ENCODE results near the gene DNAJC5.

Gene DNAJC5

DNA sequence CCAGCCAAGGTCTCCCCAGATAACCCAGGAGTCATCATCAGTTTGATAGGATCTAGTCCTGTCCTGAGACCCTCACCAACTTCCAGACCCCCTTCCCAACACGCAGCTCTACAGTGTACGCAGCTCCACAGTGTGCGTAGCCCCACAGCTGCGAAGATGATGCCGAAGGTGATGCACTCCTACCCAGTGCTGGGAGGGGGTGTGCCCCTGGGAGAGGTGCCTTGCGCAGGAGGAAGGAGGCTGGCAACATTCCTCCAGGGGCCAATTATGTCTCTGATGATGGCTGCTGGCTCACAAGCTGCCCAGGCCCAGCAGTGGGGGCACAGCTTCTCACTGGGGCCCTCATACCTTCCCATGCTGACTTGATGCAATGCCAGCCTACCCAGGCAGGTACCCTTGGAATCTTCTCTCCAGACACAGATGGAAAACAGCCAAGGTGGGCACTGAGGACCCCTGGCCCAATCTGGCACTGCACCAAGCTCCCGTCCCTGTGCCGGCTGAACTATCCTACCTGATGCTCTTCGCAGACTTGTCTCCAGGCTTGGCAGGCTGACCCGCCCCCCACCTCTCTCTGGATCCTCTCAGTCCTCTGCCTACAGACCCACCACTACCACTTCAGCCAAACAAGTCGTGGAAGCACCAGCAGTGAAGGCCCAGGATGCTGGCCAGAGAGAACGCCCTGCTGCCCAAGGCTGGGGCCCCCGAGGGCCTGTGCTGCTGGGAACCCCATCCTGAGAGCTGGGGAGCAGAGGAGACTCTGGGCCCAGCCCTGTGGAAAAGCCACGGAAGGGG lies 73.4 kb downstream of the DNAJC5 start:
- no peak overlapping the region for H3K27ac ChIP-seq (replicated peaks; ENCODE audit: low read length)
- no peak for DNase-seq (ENCODE audit: low spot score)
- H3K36me3 ChIP-seq (replicated peaks in 1 of 2; ENCODE audit: control insufficient read depth in 2 of 2, insufficient read depth in 2 of 2, low read length in 2 of 2), result peaks cover 37 to 40% of the 10 kb centered on the region in 2 donors
- H3K9me3 ChIP-seq (replicated peaks in 1 of 2; ENCODE audit: control insufficient read depth in 2 of 2, insufficient read depth in 1 of 2, low read depth in 1 of 2, low read length in 2 of 2), result peaks cover 0 to 31% of the 10 kb centered on the region in 2 donors
- H4K91ac ChIP-seq (ENCODE audit: low read depth, low read length, poor library complexity), result no peak overlapping the region
- no peak overlapping the region for H2BK12ac ChIP-seq (ENCODE audit: low read length)
- H3K14ac ChIP-seq (ENCODE audit: low read length), result no peak overlapping the region
- peak overlapping the region in 1 of 2 donors; percentile 71 for H3K4me3 ChIP-seq (ENCODE audit: low read length in 2 of 2)
- H3K23ac ChIP-seq (ENCODE audit: low read depth, low read length, poor library complexity), result peak overlapping the region; percentile 92
- H2BK15ac ChIP-seq (ENCODE audit: low read length), result no peak overlapping the region
- H2BK5ac ChIP-seq (ENCODE audit: low read length), result peak overlapping the region; percentile 61
- H3K9ac ChIP-seq (ENCODE audit: low read depth, low read length, poor library complexity), result peak overlapping the region; percentile 63
- no peak overlapping the region for H3K4ac ChIP-seq (ENCODE audit: low read length)
- no peak overlapping the region for H4K8ac ChIP-seq (ENCODE audit: low read depth, low read length)
- whole genome bisulfite sequencing, 2 donors (ENCODE audit: extremely low coverage in 2 of 2, insufficient read length in 2 of 2, insufficient replicate concordance in 1 of 2), result no CpG with 5 or more reads among the region's 14 CpGs
- peak overlapping the region; percentile 66 for H3K4me2 ChIP-seq (ENCODE audit: insufficient read depth, low read length, poor library complexity, severe bottlenecking)
- H2AK5ac ChIP-seq (ENCODE audit: low read depth, low read length), result peak overlapping the region; percentile 68
- H3K4me1 ChIP-seq (ENCODE audit: control insufficient read depth in 2 of 2, insufficient read depth in 1 of 2, low read depth in 1 of 2, low read length in 2 of 2), result peaks cover 9 to 13% of the 10 kb centered on the region in 2 donors
- no peak overlapping the region for H2BK120ac ChIP-seq (ENCODE audit: low read depth, low read length)
- H2AFZ ChIP-seq (ENCODE audit: low read length), result no peak overlapping the region
- no peak overlapping the region for H3K18ac ChIP-seq (ENCODE audit: low read length)
- H3K27me3 ChIP-seq (ENCODE audit: control insufficient read depth in 3 of 3, insufficient read depth in 3 of 3, low read depth in 1 of 3, low read length in 3 of 3), result peaks cover 0 to 9% (median 0%) of the 10 kb centered on the region in 3 experiments
- peaks cover 4% of the 10 kb centered on the region for H3K79me1 ChIP-seq (ENCODE audit: low read depth, low read length)

- Histone ChIP-seq H3K23ac (ENCODE audit: low read depth, low read length, poor library complexity) (peak overlapping the region; percentile 55), H2AFZ (ENCODE audit: low read length) (peak overlapping the region; percentile 56), H3K9me3 (replicated peaks in 1 of 2; ENCODE audit: control insufficient read depth in 2 of 2, insufficient read depth in 1 of 2, low read depth in 1 of 2, low read length in 2 of 2) (peaks cover 0 to 25% of the 10 kb centered on the region in 2 donors), H3K9ac (ENCODE audit: low read depth, low read length, poor library complexity) (peak overlapping the region; percentile 91), H3K36me3 (replicated peaks in 1 of 2; ENCODE audit: control insufficient read depth in 2 of 2, insufficient read depth in 2 of 2, low read length in 2 of 2) (peaks cover 29 to 32% of the 10 kb centered on the region in 2 donors), H4K91ac (ENCODE audit: low read depth, low read length, poor library complexity) (no peak overlapping the region), H2BK120ac (ENCODE audit: low read depth, low read length) (no peak overlapping the region), H3K18ac (ENCODE audit: low read length) (peak overlapping the region; percentile 93), H2BK15ac (ENCODE audit: low read length) (no peak overlapping the region), H3K27ac (replicated peaks; ENCODE audit: low read length) (no peak overlapping the region), H2AK5ac (ENCODE audit: low read depth, low read length) (peak overlapping the region; percentile 68), H3K4ac (ENCODE audit: low read length) (no peak overlapping the region), H3K27me3 (ENCODE audit: control insufficient read depth in 3 of 3, insufficient read depth in 3 of 3, low read depth in 1 of 3, low read length in 3 of 3) (peaks cover 0 to 9% (median 0%) of the 10 kb centered on the region in 3 experiments), H2BK5ac (ENCODE audit: low read length) (peak overlapping the region; percentile 61), H4K8ac (ENCODE audit: low read depth, low read length) (no peak overlapping the region), H3K4me1 (ENCODE audit: control insufficient read depth in 2 of 2, insufficient read depth in 1 of 2, low read depth in 1 of 2, low read length in 2 of 2) (peaks cover 11 to 13% of the 10 kb centered on the region in 2 donors), H3K4me3 (ENCODE audit: low read length in 2 of 2) (peak overlapping the region; percentile 71 to 81), H3K4me2 (ENCODE audit: insufficient read depth, low read length, poor library complexity, severe bottlenecking) (peak overlapping the region; percentile 66), H3K14ac (ENCODE audit: low read length) (peak overlapping the region; percentile 8), H3K79me1 (ENCODE audit: low read depth, low read length) (peaks cover 4% of the 10 kb centered on the region), H2BK12ac (ENCODE audit: low read length) (peak overlapping the region; percentile 10)
- no CpG with 5 or more reads among the region's 70 CpGs for WGBS, 2 donors (ENCODE audit: extremely low coverage in 2 of 2, insufficient read length in 2 of 2, insufficient replicate concordance in 1 of 2)
- DNase-seq (ENCODE audit: low spot score), result no peak
These were observed 74.2 kb downstream of the DNAJC5 start for GRCh38 chr20:63968928-63969760.

DNA sequence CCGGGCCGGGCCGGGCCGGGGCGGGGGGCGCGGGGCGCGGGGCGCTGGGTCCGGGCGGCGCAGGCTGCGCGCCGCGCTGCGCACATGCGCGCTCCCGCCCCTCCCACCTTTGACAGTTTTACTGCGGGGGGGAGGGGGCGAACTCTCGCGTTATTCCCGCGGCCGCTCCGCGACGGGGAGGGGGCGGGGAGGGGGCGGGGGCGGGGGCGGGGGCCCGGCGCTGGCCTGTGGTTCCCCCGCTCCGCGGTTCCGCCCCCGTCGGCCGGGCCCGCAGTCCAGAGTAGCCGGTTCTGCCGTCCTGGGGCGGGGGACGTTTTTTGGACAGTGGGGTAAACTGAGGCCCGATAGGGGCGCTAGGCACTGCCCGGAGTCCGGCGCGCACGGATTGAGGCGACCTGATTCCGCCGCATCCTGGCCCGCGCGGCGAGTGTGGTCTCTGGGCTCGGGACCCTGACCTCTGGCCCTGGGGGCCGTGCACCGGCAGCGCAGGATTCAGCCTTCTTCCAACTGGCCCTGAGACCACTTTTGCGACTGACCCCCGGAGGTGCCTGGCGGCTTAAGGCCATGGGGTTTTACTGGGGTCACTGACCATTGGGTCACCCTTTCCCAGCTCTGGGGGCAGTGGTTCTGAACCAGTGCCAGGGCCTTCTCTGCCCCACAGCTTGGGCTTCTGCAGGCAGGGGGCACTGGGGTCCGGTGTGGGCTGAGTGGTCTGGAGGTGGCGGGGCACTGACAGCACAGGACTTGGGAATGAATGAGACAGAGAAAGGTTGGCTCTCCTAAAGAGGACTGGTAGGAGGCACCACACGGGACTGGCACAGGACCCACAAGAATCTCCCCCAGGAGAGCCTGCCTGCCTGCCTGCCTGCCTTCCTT lies 75.2 kb downstream of the DNAJC5 start, which contains the start of gene ZNF512B:
ZNF512B (minus strand) TSS at position 93 of the 876 bp plus-strand sequence. CDS start 1,980 bp downstream, outside the sequence.
- peak within 1 kb of the TSS; percentile 71 to 81 for H3K4me3 ChIP-seq (ENCODE audit: low read length in 2 of 2)
- H3K4me2 ChIP-seq (ENCODE audit: insufficient read depth, low read length, poor library complexity, severe bottlenecking), result peak within 1 kb of the TSS; percentile 77
- peak within 1 kb of the TSS; percentile 95 for H3K9ac ChIP-seq (ENCODE audit: low read depth, low read length, poor library complexity)
- no CpG with 5 or more reads among the region's 73 CpGs for WGBS, 2 donors (ENCODE audit: extremely low coverage in 2 of 2, insufficient read length in 2 of 2, insufficient replicate concordance in 1 of 2)
- no peak within 1 kb of the TSS for H4K91ac ChIP-seq (ENCODE audit: low read depth, low read length, poor library complexity)
- H3K18ac ChIP-seq (ENCODE audit: low read length), result peak within 1 kb of the TSS; percentile 96
- H2BK12ac ChIP-seq (ENCODE audit: low read length), result peak within 1 kb of the TSS; percentile 73
- no peak for DNase-seq (ENCODE audit: low spot score)
- peak within 1 kb of the TSS; percentile 88 for H2AK5ac ChIP-seq (ENCODE audit: low read depth, low read length)
- H3K9me3 ChIP-seq (replicated peaks in 1 of 2; ENCODE audit: control insufficient read depth in 2 of 2, insufficient read depth in 1 of 2, low read depth in 1 of 2, low read length in 2 of 2), result peaks cover 0 to 22% of the 10 kb centered on the region in 2 donors
- no peak within 1 kb of the TSS for H3K27ac ChIP-seq (replicated peaks; ENCODE audit: low read length)
- H2BK15ac ChIP-seq (ENCODE audit: low read length), result peak within 1 kb of the TSS; percentile 67
- peaks cover 4% of the 10 kb centered on the region for H3K79me1 ChIP-seq (ENCODE audit: low read depth, low read length)
- peak within 1 kb of the TSS; percentile 91 for H3K23ac ChIP-seq (ENCODE audit: low read depth, low read length, poor library complexity)
- H3K36me3 ChIP-seq (replicated peaks in 1 of 2; ENCODE audit: control insufficient read depth in 2 of 2, insufficient read depth in 2 of 2, low read length in 2 of 2), result peaks cover 24 to 27% of the 10 kb centered on the region in 2 donors
- H2BK120ac ChIP-seq (ENCODE audit: low read depth, low read length), result peak within 1 kb of the TSS; percentile 87
- H3K4ac ChIP-seq (ENCODE audit: low read length), result peak within 1 kb of the TSS; percentile 89
- peak within 1 kb of the TSS; percentile 61 for H2BK5ac ChIP-seq (ENCODE audit: low read length)
- H2AFZ ChIP-seq (ENCODE audit: low read length), result peak within 1 kb of the TSS; percentile 93
- peaks cover 11 to 13% of the 10 kb centered on the region in 2 donors for H3K4me1 ChIP-seq (ENCODE audit: control insufficient read depth in 2 of 2, insufficient read depth in 1 of 2, low read depth in 1 of 2, low read length in 2 of 2)
- peak within 1 kb of the TSS; percentile 89 for H3K14ac ChIP-seq (ENCODE audit: low read length)
- peaks cover 0 to 9% (median 0%) of the 10 kb centered on the region in 3 experiments for H3K27me3 ChIP-seq (ENCODE audit: control insufficient read depth in 3 of 3, insufficient read depth in 3 of 3, low read depth in 1 of 3, low read length in 3 of 3)
- H4K8ac ChIP-seq (ENCODE audit: low read depth, low read length), result no peak within 1 kb of the TSS
